Amniotic stem cell (primary cell): ENCODE data around the gene ACP5.
"Not testable (repeated sequence)": the region's sequence is repeated elsewhere in the genome, so short reads cannot be mapped to it uniquely, and the experiment has no call there.

ENCODE experiments used
- DNase-seq: peaks from one replicate; lab custom pipeline; 2025; lab: John Stamatoyannopoulos, UW

Gene ACP5

DNA sequence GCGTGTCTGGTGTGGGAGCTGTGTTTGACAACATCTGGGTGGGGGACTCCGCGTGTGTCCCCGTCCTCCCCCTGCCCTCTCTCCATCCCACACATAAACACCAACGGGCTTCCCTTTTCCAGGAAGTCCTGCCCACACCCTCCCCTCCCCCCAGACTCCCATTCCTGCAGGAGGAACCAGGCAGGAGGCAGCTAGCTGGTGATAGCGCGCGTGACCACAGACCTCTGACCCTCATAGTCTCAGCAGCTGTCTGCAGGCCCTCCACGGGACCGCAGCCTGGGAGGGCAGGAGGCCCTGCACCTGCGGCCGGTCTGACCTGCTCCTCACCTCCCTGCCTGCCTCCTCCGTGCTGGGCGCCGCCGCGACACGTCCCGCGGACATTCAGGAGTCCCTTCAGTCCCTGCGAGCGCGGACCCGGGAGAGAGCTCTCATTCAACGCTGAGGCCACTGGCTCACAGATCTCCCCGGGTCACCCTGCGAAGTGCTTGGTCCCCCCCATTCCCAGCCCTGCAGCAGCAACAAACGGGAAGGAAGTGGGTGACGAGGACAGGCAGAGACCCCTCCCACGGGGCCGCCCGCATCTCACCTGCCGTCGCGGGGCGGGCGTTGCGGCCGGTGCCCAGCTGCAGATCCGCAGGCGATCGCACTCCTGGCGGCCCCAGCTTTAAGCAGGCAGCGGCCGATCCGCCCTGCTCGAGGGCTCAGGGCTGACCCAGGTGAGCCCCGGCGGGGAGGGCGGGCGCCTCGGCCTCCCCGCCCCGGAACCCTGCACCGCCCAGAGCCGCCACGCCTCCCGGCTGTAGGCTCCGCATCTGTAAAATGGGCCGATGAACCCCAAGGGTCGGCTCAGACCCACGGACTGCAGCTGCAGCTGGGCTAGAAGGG is 1.1 kb upstream of the ACP5 start:
- DNase-seq, result no peak

DNA sequence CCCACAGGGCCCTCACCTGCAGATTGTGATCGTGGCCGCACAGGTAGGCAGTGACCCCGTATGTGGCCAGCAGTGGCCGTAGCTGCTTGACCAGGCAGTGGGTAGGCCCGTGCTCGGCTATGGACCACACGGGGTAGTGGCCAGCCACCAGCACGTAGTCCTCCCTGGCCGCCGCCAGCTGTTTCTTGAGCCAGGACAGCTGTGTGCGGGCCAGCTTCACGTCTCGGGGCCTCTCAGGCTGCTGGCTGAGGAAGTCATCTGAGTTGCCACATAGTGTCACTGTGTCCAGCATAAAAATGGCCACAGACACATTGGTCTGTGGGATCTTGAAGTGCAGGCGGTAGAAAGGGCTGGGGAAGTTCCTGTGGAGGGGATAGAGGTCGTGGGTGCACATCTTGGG is 1.2 kb downstream of the ACP5 start:
- no peak for DNase-seq

GRCh38 chr19:11574689-11575088 is 2.8 kb downstream of the ACP5 start:
- DNase-seq, result no peak

- DNase-seq, result not testable (repeated sequence)
Observed at GRCh38 chr19:11573763-11574162, 3.7 kb downstream of the ACP5 start.

DNA sequence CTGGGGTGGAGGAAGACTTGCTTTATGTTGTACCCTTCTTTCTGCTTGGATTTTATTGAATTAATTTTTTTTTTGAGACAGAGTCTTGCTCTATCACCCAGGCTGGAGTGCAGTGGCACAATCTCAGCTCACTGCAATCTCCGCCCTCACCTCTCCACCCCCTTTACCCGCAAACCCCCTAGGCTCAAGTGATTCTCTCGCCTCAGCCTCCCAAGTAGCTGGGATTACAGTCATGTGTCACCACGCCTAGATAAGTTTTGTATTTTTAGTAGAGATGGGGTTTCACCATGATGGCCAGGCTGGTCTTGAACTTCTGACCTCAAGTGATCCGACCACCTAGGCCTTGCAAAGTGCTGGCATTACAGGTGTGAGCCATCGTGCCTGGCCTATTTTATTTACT is 4.1 kb downstream of the ACP5 start:
- not testable (repeated sequence) for DNase-seq

DNA sequence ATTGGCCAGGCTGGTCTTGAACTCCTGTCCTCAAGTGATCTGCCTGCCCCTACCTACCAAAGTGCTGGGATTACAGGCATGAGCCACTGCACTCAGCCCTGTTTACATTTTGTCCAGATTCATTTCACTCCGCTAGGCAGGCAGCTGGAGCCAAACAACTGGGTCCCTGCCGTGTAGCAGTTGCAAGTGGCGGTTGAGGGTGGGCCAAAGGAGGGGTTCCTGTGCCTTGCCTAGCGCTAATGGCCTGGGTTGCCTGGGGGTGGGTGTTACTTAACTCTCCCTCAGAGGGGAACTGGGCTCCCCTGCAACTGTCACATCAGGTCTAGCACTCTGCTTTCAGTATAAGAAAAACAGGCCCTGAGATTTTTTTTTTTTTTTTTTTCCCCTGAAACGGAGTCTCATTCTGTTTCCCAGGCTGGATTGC is 7.4 kb downstream of the ACP5 start:
- DNase-seq, result no peak

- DNase-seq, result no peak
Observed at GRCh38 chr19:11566164-11566563, 11.3 kb downstream of the ACP5 start.

DNA sequence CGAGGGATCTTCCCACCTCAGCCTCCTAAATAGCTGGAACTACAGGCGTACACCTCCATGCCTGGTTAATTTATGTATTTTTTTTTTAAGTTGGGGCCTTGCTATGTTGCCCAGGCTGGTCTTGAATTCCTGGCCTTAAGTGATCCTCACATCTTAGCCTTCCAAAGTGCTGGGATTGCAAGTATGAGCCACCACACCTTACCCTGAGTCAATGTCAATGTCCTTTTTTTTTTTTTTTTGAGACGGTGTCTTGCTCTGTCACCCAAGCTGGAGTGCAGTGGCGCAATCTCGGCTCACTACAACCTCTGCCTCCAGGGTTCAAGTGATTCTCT is 11.8 kb downstream of the ACP5 start:
- not testable (repeated sequence) for DNase-seq

GRCh38 chr19:11564082-11564807 is 13.2 kb downstream of the ACP5 start:
- DNase-seq, result not testable (repeated sequence)

GRCh38 chr19:11563532-11563931 is 13.9 kb downstream of the ACP5 start:
- no peak for DNase-seq

DNA sequence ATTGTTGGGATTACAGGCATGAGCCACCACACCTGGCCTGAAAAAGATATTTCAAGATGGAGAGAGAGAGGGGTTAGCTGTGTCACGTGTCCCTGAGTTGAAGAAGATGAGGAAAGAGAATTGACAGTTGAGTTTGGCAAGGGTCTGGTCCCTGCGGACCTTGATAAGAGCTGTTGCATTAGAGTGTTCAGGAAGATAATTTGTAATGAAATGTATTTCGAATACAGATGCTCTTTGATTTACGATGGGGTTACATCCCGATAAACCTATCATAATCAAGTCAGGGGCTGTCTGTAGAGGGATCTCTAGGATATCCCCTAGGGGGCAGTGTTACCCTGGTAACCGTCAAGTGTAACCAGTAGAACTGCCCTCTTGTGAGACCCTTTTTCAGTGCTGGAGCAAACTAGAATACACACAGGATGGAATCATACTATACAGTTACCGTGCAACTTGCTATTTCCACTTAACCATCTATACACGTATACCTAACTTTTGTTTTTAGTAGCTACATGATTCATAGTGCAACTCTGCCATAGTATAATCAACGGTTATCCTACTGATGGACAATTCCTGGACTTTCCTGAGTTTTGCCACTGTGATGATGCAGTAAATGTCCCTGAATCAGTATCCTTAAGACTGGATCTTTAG is 16.9 kb downstream of the ACP5 start:
- peak; percentile 36 for DNase-seq

GRCh38 chr19:11558881-11559828 is 18.3 kb downstream of the ACP5 start, which contains the start of gene ELOF1:
Gene ELOF1, minus strand, starts transcription at chr19:11559230. Its CDS starts 4,883 bp downstream, at chr19:11554347.
- peak; percentile 98 for DNase-seq

DNA sequence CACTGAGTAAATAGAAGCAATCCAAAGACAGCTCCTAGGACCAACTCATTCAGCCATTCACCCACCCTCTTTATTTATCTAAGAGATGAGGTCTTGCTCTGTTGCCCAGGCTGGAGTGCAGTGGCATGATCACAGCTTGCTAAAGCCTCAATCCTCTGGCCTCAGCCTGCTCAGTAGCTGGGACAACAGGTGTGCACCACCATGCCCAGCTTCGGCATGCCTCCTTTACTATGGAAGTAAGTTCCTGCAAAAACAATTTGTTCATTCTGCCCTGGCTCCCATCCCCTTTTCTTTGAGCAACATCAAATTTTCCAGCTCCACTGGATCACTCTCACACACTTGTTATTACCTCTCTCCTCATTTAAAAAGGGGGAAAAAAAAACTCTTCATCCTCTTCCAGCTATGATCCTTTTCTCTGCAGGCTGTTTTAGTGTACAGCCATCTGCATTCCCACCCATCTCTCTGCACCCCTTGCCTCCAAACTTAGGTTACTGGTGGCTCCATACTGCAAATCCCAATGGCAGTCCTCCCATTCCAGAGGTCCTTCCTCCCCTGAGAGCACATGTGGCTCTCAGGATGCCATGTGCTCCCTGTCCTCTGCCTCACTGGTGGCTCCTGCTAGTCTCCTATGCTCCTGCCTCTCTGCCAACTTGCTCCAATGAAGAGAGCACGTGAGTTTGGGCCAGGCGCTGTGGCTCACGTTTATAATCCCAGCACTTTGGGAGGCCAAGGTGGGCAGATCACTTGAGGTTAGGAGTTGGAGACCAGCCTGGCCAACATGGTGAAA is 20.6 kb downstream of the ACP5 start:
- DNase-seq, result no peak

- DNase-seq, result no peak
Observed at GRCh38 chr19:11555246-11555645, 22.2 kb downstream of the ACP5 start.

- no peak for DNase-seq
Observed at GRCh38 chr19:11554160-11554559, 23.3 kb downstream of the ACP5 start.

GRCh38 chr19:11552666-11553372 is 24.6 kb downstream of the ACP5 start:
- DNase-seq, result no peak

- no peak for DNase-seq
Observed at GRCh38 chr19:11551603-11552235, 25.7 kb downstream of the ACP5 start.

- no peak for DNase-seq
Observed at GRCh38 chr19:11550265-11550664, 27.2 kb downstream of the ACP5 start.

DNA sequence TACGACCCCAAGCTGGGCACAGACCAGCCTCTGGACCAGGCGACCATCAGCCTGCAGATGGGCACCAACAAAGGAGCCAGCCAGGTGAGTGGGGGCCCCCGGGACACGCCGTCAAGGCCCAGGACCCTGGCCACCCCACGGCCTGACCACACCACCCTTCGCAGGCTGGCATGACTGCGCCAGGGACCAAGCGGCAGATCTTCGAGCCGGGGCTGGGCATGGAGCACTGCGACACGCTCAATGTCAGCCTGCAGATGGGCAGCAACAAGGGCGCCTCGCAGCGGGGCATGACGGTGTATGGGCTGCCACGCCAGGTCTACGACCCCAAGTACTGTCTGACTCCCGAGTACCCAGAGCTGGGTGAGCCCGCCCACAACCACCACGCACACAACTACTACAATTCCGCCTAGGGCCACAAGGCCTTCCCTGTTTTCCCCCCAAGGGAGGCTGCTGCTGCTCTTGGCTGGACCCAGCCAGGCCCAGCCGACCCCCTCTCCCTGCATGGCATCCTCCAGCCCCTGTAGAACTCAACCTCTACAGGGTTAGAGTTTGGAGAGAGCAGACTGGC is 28.0 kb downstream of the ACP5 start:
- no peak for DNase-seq
